GM18909 (cell line): Measurements from ENCODE around the gene CHIC2.
A peak's percentile ranks its signal among the peaks of the same experiment; 100 is the strongest.

Experiments
- ATAC-seq: cut with Tn5 transposase; IDR thresholded peaks from one replicate; pipeline ENCODE4 v1.9.1; 2021; ENCODE audit warnings: mild to moderate bottlenecking; ENCODE audit not compliant: unreplicated experiment, poor library complexity

CHIC2 gene

GRCh38 chr4:54093324-54094240 lies 29.2 kb upstream of the CHIC2 start:
- ATAC-seq = no peak

- no peak for ATAC-seq
These were observed 28.3 kb upstream of the CHIC2 start for GRCh38 chr4:54092405-54093323.

- ATAC-seq = peak; percentile 80
These were observed 27.4 kb upstream of the CHIC2 start for GRCh38 chr4:54091637-54092404.

- peak; percentile 60 for ATAC-seq
These were observed 26.6 kb upstream of the CHIC2 start for GRCh38 chr4:54090804-54091623.

- no peak for ATAC-seq
These were observed 26.0 kb upstream of the CHIC2 start for GRCh38 chr4:54090404-54090803.

GRCh38 chr4:54089875-54090274 lies 25.5 kb upstream of the CHIC2 start:
- no peak for ATAC-seq

- ATAC-seq = no peak
These were observed 20.9 kb upstream of the CHIC2 start for GRCh38 chr4:54085284-54085683.

GRCh38 chr4:54082168-54082567 lies 17.8 kb upstream of the CHIC2 start:
- no peak for ATAC-seq

- no peak for ATAC-seq
These were observed 13.4 kb upstream of the CHIC2 start for GRCh38 chr4:54077812-54078211.

GRCh38 chr4:54076673-54077072 lies 12.3 kb upstream of the CHIC2 start:
- ATAC-seq = no peak

- no peak for ATAC-seq
These were observed 10.0 kb upstream of the CHIC2 start for GRCh38 chr4:54074381-54074780.

GRCh38 chr4:54073271-54073880 lies 9.0 kb upstream of the CHIC2 start:
- ATAC-seq = no peak

GRCh38 chr4:54067166-54067565 lies 2.8 kb upstream of the CHIC2 start:
- no peak for ATAC-seq

GRCh38 chr4:54066718-54067129 lies 2.3 kb upstream of the CHIC2 start:
- ATAC-seq = no peak

GRCh38 chr4:54066088-54066415 lies 1.6 kb upstream of the CHIC2 start:
- ATAC-seq = no peak

- no peak for ATAC-seq
These were observed 1.1 kb upstream of the CHIC2 start for GRCh38 chr4:54065282-54066087.

- peak; percentile 30 for ATAC-seq
These were observed 578 bp downstream of the CHIC2 start for GRCh38 chr4:54063737-54064316.

- no peak for ATAC-seq
These were observed 1.2 kb downstream of the CHIC2 start for GRCh38 chr4:54063229-54063628.
